Measurements from ENCODE around the gene LRCH3.

LRCH3 gene

DNA sequence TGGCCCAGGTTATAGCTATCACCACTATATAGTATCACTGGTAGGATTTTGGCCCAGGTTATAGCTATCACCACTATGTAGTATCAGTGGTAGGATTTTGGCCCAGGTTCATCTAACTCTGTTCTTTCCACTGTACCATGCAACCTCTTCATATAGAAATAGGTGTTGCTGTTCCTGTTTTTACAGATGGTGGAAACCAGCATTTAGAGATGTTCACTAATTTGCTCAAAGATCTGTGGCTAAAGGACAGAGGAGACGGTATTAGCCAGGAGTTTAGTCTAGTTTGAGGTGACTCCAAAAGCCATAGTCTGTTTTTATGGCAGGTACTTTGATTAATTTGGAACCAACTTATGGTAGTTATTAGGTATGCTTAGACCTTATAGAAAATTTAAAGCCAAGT is 3.1 kb downstream of the LRCH3 start:
- Histone ChIP-seq H3K9me3 (ENCODE audit: control insufficient read depth, low read depth, low read length) (no peaks in the 10 kb centered on the region), H3K4me3 (ENCODE audit: low read length) (no peak overlapping the region), H3K27me3 (ENCODE audit: control insufficient read depth, insufficient read depth, low read length) (peaks cover 10% of the 10 kb centered on the region), H3K9ac (ENCODE audit: low read length) (no peak overlapping the region), H3K4me1 (ENCODE audit: control insufficient read depth, low read depth, low read length) (no peaks in the 10 kb centered on the region), H3K36me3 (ENCODE audit: control insufficient read depth, low read depth, low read length) (no peaks in the 10 kb centered on the region), H3K27ac (ENCODE audit: low read length) (no peak overlapping the region)

DNA sequence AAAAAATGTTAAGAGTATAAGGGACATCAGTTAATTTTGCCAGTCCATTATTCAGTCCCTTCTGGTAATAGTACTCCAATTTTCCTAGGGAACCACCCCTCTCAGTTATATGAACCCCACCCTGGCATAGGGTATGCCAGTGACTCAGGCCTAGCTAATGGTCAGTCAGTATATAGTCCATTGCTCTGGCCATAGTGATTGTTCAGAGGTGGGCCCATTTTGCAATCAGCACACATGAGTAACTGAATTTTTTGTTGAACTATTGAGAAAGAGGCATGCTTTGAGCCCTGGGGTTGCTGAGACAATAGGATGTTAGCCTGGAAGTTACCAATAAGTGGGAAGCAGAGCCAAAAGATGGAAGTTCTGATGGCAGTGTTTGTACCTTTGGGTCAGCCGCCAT is 4.1 kb downstream of the LRCH3 start:
- H3K27me3 ChIP-seq (ENCODE audit: control insufficient read depth, insufficient read depth, low read length), result peaks cover 2% of the 10 kb centered on the region
- H3K4me1 ChIP-seq (ENCODE audit: control insufficient read depth, low read depth, low read length), result no peaks in the 10 kb centered on the region
- no peaks in the 10 kb centered on the region for H3K9me3 ChIP-seq (ENCODE audit: control insufficient read depth, low read depth, low read length)
- no peak overlapping the region for H3K4me3 ChIP-seq (ENCODE audit: low read length)
- no peak overlapping the region for H3K27ac ChIP-seq (ENCODE audit: low read length)
- no peak overlapping the region for H3K9ac ChIP-seq (ENCODE audit: low read length)
- no peaks in the 10 kb centered on the region for H3K36me3 ChIP-seq (ENCODE audit: control insufficient read depth, low read depth, low read length)

- Histone ChIP-seq H3K27ac (ENCODE audit: low read length) (no peak overlapping the region), H3K4me1 (ENCODE audit: control insufficient read depth, low read depth, low read length) (no peaks in the 10 kb centered on the region), H3K9ac (ENCODE audit: low read length) (no peak overlapping the region), H3K4me3 (ENCODE audit: low read length) (no peak overlapping the region), H3K36me3 (ENCODE audit: control insufficient read depth, low read depth, low read length) (no peaks in the 10 kb centered on the region), H3K27me3 (ENCODE audit: control insufficient read depth, insufficient read depth, low read length) (no peaks in the 10 kb centered on the region), H3K9me3 (ENCODE audit: control insufficient read depth, low read depth, low read length) (no peaks in the 10 kb centered on the region)
Measured at GRCh38 chr3:197796087-197796486, 5.0 kb downstream of the LRCH3 start.

DNA sequence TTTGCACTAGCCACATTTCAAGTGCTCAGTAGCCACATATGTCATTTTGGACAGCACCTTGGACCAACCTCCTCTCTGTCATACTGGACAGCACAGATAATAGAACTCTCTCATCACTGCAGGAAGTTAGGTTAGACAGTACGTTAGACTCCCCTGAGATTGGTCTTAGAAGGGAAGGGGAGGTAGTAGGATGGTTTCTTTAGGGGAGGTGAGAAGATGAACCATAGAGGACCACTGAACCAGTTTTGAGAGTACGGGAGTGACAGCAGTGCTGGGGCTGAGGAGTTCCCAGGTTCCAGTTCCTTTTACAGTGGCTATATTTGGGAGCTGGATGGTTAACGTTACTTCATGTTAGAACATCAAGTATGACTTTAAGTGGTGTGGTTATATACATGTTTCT is 7.8 kb downstream of the LRCH3 start:
- Histone ChIP-seq H3K27me3 (ENCODE audit: control insufficient read depth, insufficient read depth, low read length) (no peaks in the 10 kb centered on the region), H3K9me3 (ENCODE audit: control insufficient read depth, low read depth, low read length) (no peaks in the 10 kb centered on the region), H3K4me3 (ENCODE audit: low read length) (no peak overlapping the region), H3K27ac (ENCODE audit: low read length) (no peak overlapping the region), H3K9ac (ENCODE audit: low read length) (no peak overlapping the region), H3K36me3 (ENCODE audit: control insufficient read depth, low read depth, low read length) (no peaks in the 10 kb centered on the region), H3K4me1 (ENCODE audit: control insufficient read depth, low read depth, low read length) (no peaks in the 10 kb centered on the region)

DNA sequence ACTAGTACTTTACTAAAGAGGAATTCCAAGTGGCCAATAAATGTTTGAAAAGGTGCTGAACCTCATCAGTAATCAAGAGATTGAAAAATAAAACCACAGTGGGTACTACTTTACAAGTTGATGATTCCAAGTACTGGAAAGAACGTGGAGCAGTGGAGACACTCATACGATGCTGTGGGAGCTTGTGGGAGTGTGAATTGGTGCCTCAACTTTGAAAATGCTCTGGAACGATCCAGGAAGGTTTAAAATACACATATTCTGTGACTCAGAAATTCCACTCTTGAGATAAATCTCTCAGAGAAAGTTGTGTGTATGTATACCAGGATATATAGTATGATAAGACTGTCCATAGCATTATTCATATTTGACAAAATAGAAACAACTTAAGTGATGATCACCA is 9.3 kb downstream of the LRCH3 start:
- Histone ChIP-seq H3K9ac (ENCODE audit: low read length) (no peak overlapping the region), H3K36me3 (ENCODE audit: control insufficient read depth, low read depth, low read length) (no peaks in the 10 kb centered on the region), H3K27ac (ENCODE audit: low read length) (no peak overlapping the region), H3K9me3 (ENCODE audit: control insufficient read depth, low read depth, low read length) (no peaks in the 10 kb centered on the region), H3K4me3 (ENCODE audit: low read length) (no peak overlapping the region), H3K4me1 (ENCODE audit: control insufficient read depth, low read depth, low read length) (no peaks in the 10 kb centered on the region), H3K27me3 (ENCODE audit: control insufficient read depth, insufficient read depth, low read length) (no peaks in the 10 kb centered on the region)

- Histone ChIP-seq H3K4me3 (ENCODE audit: low read length) (no peak overlapping the region), H3K27me3 (ENCODE audit: control insufficient read depth, insufficient read depth, low read length) (no peaks in the 10 kb centered on the region), H3K27ac (ENCODE audit: low read length) (no peak overlapping the region), H3K4me1 (ENCODE audit: control insufficient read depth, low read depth, low read length) (no peaks in the 10 kb centered on the region), H3K9ac (ENCODE audit: low read length) (no peak overlapping the region), H3K36me3 (ENCODE audit: control insufficient read depth, low read depth, low read length) (no peaks in the 10 kb centered on the region), H3K9me3 (ENCODE audit: control insufficient read depth, low read depth, low read length) (no peaks in the 10 kb centered on the region)
Measured at GRCh38 chr3:197801891-197802778, 11.1 kb downstream of the LRCH3 start.

- H3K27ac ChIP-seq (ENCODE audit: low read length), result no peak overlapping the region
- no peak overlapping the region for H3K9ac ChIP-seq (ENCODE audit: low read length)
- H3K36me3 ChIP-seq (ENCODE audit: control insufficient read depth, low read depth, low read length), result no peaks in the 10 kb centered on the region
- H3K9me3 ChIP-seq (ENCODE audit: control insufficient read depth, low read depth, low read length), result no peaks in the 10 kb centered on the region
- no peaks in the 10 kb centered on the region for H3K4me1 ChIP-seq (ENCODE audit: control insufficient read depth, low read depth, low read length)
- H3K27me3 ChIP-seq (ENCODE audit: control insufficient read depth, insufficient read depth, low read length), result no peaks in the 10 kb centered on the region
- H3K4me3 ChIP-seq (ENCODE audit: low read length), result no peak overlapping the region
Measured at GRCh38 chr3:197802779-197803459, 11.9 kb downstream of the LRCH3 start.

GRCh38 chr3:197804511-197804910 is 13.5 kb downstream of the LRCH3 start:
- Histone ChIP-seq H3K9ac (ENCODE audit: low read length) (no peak overlapping the region), H3K36me3 (ENCODE audit: control insufficient read depth, low read depth, low read length) (no peaks in the 10 kb centered on the region), H3K4me3 (ENCODE audit: low read length) (no peak overlapping the region), H3K27me3 (ENCODE audit: control insufficient read depth, insufficient read depth, low read length) (no peaks in the 10 kb centered on the region), H3K27ac (ENCODE audit: low read length) (no peak overlapping the region), H3K9me3 (ENCODE audit: control insufficient read depth, low read depth, low read length) (no peaks in the 10 kb centered on the region), H3K4me1 (ENCODE audit: control insufficient read depth, low read depth, low read length) (no peaks in the 10 kb centered on the region)

DNA sequence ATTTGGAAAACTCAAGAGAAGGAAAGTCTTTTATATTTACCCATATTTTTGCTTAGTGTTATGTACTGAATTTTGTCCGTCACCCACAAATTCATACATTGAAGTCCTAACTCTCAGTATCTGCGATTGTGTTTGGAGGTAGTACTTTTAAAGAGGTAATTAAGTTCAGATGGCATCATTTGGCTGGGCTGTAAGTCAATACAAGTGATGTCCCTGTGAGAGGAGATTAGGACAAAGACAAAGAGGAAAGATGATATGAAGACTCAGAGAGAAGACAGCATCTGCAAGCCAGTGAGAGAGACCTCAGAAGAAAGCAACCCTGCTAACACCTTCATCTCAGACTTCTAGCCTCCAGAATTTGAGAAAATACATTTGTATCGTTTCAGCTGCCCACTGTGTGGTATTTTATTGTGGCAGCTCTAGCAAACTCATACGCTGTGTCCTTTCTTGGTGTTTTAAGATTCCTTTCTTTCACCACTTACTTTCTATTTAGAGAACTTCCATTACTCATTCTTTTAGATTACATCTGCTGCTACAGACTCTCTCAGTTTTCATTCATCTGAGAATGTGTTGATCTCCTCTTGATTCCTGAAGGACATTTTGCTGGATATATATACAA is 17.0 kb downstream of the LRCH3 start:
- H3K27ac ChIP-seq (ENCODE audit: low read length), result no peak overlapping the region
- no peak overlapping the region for H3K9ac ChIP-seq (ENCODE audit: low read length)
- H3K4me3 ChIP-seq (ENCODE audit: low read length), result no peak overlapping the region

GRCh38 chr3:197809356-197810020 is 18.4 kb downstream of the LRCH3 start:
- no peak overlapping the region for H3K9ac ChIP-seq (ENCODE audit: low read length)
- no peaks in the 10 kb centered on the region for H3K27me3 ChIP-seq (ENCODE audit: control insufficient read depth, insufficient read depth, low read length)
- H3K9me3 ChIP-seq (ENCODE audit: control insufficient read depth, low read depth, low read length), result no peaks in the 10 kb centered on the region
- no peak overlapping the region for H3K27ac ChIP-seq (ENCODE audit: low read length)
- H3K4me1 ChIP-seq (ENCODE audit: control insufficient read depth, low read depth, low read length), result no peaks in the 10 kb centered on the region
- no peaks in the 10 kb centered on the region for H3K36me3 ChIP-seq (ENCODE audit: control insufficient read depth, low read depth, low read length)
- H3K4me3 ChIP-seq (ENCODE audit: low read length), result no peak overlapping the region

More for the DNA sequence above, 17.0 kb downstream of the LRCH3 start:
- Histone ChIP-seq H3K36me3 (ENCODE audit: control insufficient read depth, low read depth, low read length) (no peaks in the 10 kb centered on the region), H3K9me3 (ENCODE audit: control insufficient read depth, low read depth, low read length) (no peaks in the 10 kb centered on the region), H3K4me1 (ENCODE audit: control insufficient read depth, low read depth, low read length) (no peaks in the 10 kb centered on the region), H3K27me3 (ENCODE audit: control insufficient read depth, insufficient read depth, low read length) (no peaks in the 10 kb centered on the region)

GRCh38 chr3:197810901-197811300 is 19.8 kb downstream of the LRCH3 start:
- no peak overlapping the region for H3K27ac ChIP-seq (ENCODE audit: low read length)
- no peak overlapping the region for H3K4me3 ChIP-seq (ENCODE audit: low read length)
- H3K9ac ChIP-seq (ENCODE audit: low read length), result no peak overlapping the region
- no peaks in the 10 kb centered on the region for H3K4me1 ChIP-seq (ENCODE audit: control insufficient read depth, low read depth, low read length)
- H3K9me3 ChIP-seq (ENCODE audit: control insufficient read depth, low read depth, low read length), result no peaks in the 10 kb centered on the region
- no peaks in the 10 kb centered on the region for H3K36me3 ChIP-seq (ENCODE audit: control insufficient read depth, low read depth, low read length)
- H3K27me3 ChIP-seq (ENCODE audit: control insufficient read depth, insufficient read depth, low read length), result no peaks in the 10 kb centered on the region

Data from iPS-18a (cell line).